Transverse colon (tissue), 4 donors: Measurements from ENCODE around the gene MYO7B.

ENCODE experiments used
- EP300 ChIP-seq: sonication (generic); formaldehyde crosslinking; IDR thresholded peaks from one replicate; pipeline ENCODE4 v1.6.1; 2017; ENCODE audit warnings: antibody characterized with exemption, low read depth
- POLR2A ChIP-seq: fragments of 450-650 bp; IDR thresholded peaks from one replicate; pipeline ENCODE4 v1.6.1; 2016; ENCODE audit warnings: antibody characterized with exemption, mild to moderate bottlenecking, moderate library complexity
- POLR2AphosphoS5 ChIP-seq, 3 donors: sonication (generic); formaldehyde crosslinking; IDR thresholded peaks; one replicate each; pipeline ENCODE4 v1.6.1; 2016; ENCODE audit warnings: antibody characterized with exemption in 3 of 3
- TF ChIP-seq, protein P1 (sequence below), 5 experiments: fragments of 200-600 bp in 3 of 5; fragments of 450-650 bp in 2 of 5; sonication (generic) in 3 of 5; IDR thresholded peaks; 1 replicate in 2 of 5; 2 replicates in 3 of 5; pipeline ENCODE4 v1.5.1; 2016 to 2017; ENCODE audit warnings: antibody characterized with exemption in 5 of 5, inconsistent platforms in 3 of 5, mild to moderate bottlenecking in 2 of 5, moderate library complexity in 1 of 5

DNA sequence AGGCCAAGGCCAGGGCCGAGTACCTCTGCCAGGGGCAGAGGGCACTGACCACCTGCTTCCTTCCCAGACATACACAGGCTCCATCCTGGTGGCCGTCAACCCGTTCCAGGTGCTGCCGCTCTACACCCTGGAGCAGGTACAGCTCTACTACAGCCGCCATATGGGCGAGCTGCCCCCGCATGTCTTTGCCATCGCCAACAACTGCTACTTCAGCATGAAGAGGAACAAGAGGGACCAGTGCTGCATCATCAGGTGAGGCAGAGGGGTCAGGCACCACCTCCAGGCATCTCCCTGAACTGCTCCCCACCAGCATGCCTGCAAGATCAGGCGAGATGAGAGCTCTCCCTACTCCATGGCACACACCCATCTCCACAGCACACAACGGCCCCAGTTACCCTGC, 31.1 kb downstream of the MYO7B start:
- TF ChIP-seq, protein P1, sequence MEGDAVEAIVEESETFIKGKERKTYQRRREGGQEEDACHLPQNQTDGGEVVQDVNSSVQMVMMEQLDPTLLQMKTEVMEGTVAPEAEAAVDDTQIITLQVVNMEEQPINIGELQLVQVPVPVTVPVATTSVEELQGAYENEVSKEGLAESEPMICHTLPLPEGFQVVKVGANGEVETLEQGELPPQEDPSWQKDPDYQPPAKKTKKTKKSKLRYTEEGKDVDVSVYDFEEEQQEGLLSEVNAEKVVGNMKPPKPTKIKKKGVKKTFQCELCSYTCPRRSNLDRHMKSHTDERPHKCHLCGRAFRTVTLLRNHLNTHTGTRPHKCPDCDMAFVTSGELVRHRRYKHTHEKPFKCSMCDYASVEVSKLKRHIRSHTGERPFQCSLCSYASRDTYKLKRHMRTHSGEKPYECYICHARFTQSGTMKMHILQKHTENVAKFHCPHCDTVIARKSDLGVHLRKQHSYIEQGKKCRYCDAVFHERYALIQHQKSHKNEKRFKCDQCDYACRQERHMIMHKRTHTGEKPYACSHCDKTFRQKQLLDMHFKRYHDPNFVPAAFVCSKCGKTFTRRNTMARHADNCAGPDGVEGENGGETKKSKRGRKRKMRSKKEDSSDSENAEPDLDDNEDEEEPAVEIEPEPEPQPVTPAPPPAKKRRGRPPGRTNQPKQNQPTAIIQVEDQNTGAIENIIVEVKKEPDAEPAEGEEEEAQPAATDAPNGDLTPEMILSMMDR (IDR thresholded peaks at IDR 0.05): no peak
- TF ChIP-seq EP300 (no peak), POLR2A (no peak), POLR2AphosphoS5 (IDR thresholded peaks at IDR 0.05) (no peak)
